Stimulated activated CD4-positive, alpha-beta T cell treated with anti-CD3 and anti-CD28 coated beads, Interleukin-4, amount 100 ng/mL, for 4 hours (primary cell): ENCODE measurements around the gene C19orf85.
A peak's percentile ranks its signal among the peaks of the same experiment; 100 is the strongest.
"Not testable (repeated sequence)": the region's sequence is repeated elsewhere in the genome, so short reads cannot be mapped to it uniquely, and the experiment has no call there.

Experiments used
- DNase-seq, 2 experiments: peaks; one replicate each; pipeline ENCODE4 v3.0.0-alpha.2; 2020

The C19orf85 gene

DNA sequence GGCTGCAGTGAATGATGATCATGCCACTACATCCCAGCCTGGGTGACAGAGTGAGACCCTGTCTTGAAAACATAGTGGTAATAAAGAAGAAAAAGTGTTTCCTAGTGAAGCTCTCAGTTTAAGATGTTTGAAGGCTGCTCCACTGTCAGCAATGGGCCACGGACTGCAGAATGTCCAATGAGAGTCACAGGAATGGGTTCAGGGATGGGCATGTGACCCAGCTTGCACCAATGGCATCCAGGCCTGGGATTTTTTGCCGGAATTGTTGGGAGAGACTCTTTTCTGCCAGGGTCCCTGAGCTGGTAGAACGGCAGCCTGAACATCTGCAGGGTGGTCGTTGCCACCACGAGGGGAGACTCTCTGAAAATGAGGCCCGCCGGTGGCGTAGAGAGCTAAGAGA, 27.7 kb downstream of the C19orf85 start:
- DNase-seq = no peak

DNA sequence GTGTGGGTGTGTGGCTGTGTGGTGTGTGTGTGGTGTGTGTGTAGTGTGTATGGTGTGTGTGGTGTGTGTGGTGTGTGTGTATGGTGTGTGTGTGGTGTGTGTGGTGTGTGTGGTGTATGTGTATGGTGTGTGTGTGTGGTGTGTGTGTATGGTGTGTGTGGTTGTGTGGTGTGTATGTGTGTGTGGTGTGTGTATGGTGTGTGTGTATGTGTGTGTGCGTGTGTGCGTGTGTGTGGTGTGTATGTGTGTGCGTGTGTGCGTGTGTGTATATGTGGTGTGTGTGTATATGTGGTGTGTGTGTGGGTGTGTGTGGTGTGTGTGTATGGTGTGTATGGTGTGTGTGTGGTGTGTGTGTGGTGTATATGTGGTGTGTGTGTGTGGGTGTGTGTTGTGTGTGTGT, 29.5 kb downstream of the C19orf85 start:
- DNase-seq = no peak

DNA sequence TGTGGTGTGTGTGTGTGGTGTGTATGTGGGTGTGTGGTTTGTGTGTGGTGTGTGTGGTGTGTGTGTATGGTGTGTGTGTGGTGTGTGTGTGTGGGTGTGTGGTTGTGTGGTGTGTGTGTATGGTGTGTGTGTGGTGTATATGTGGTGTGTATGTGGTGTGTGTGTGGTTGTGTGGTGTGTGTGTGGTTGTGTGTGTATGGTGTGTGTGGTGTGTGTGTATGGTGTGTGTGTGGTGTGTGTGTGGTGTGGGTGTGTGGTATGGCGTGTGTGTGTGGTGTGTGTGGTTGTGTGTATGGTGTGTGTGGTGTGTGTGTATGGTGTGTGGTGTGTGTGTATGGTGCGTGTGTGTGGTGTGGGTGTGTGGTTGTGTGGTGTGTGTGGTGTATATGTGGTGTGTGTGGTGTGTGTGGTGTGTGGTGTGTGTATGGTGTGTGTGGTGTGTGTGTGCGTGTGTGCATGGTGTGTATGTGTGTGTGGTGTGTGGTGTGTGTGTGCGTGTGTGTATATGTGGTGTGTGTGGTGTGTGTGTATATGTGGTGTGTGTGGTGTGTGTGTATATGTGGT, 30.1 kb downstream of the C19orf85 start:
- no peak for DNase-seq

DNA sequence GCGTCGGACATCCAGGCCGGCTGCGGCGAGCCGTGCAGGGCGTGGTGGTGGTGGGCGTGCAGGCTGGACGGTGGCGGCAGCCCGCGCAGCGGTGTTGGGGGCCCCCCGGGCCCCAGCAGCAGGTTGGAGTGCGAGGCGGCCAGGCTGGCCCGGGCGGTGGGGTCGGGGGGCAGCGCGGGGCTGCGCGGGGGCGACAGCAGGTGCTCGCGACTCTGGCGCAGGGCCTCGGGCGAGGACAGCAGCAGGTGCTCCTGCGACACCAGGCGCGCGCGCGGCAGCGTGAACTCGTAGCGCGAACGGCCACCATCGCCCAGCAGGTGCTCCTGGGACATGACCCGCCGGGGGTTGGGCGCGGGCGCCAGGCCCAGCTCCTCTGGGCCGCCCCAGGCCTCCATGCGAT, 31.3 kb downstream of the C19orf85 start:
- no peak for DNase-seq

DNA sequence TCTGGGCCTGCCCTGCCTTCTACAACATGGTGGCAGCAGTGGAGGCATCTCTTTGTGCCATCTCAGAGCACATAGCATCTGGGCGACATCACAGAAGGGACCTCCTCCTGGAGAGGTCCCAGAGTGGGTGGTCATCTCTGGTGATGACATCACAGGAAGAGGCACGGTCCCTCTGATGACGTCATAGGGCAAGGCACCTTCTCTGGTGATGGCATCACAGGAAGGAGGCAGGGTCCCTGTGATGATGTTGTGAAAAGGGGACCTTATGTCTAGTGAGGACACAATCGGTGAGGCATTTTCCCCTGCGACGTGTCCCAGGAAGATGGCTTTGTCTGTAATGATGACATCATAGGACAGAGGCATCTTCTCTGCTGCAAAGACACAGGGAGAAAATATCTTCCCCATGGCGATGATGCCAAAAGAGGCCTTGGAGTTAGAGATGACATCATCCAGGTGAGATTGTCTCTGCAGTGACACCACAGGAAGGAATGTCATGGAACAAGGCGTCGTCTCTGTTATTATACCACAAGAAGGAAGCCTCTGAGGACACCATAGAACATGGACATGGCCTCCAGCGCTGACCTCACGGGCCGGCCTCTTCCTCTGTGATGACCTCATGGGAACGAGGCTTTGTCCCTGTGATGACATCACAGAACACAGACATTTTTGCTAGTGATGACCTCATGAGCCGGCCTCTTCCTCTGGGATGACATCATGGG, 32.2 kb downstream of the C19orf85 start:
- no peak for DNase-seq

DNA sequence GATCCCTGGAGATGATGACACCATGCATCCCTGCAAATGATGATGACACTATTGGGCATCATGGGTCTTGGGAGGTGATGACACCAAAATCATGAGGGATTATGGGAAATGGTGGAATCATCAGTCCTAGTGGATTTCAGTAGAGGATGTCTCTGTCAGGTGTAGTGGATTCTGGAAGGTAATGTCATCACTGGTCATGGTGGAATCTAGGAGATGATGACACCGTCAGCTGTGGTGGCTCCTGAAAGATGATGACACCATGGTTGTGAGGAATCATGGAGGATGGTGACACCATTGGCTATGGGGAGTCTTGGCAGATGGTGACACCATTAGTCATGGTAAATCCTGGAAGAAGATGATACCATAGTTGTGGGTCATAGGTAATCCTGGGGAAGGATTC, 33.4 kb downstream of the C19orf85 start:
- no peak for DNase-seq

DNA sequence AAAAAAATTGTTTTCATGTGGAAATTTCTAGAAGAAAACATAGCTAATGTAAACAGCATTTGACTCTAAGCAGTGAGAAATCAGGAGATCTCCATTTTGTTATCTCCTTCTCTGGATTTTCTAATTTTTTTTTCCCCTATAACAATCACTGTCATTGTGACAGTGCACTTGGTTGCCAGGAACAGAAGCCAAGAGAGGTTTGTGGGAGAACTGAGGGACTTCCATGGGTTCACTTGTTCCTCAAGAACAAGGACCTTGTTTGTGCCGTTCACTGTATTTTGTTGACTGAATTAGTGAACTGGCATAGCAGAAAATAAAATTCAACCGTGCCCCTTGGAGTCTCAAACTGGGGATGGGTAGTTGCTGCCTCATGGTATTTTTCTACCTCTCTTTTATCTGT, 38.5 kb downstream of the C19orf85 start:
- DNase-seq = no peak

DNA sequence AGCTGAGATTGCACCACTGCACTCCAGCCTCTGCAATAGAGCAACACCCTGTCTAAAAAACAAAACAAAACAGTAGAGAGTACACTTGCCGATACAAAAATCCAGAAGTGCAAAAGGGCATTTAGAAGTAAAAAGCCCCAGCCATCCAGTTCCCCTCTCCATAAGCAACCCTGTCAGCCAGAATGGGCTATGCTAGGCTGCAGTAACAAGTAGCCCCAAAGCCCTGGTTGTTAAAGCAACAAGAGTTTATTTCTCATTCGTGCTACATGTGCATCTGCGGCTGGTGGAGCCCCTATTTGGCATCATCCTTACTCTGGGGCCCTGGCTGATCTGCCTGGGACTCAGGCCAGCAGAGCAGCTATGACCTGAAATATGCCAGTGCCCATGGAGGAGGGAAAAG, 40.0 kb downstream of the C19orf85 start:
- no peak for DNase-seq

DNA sequence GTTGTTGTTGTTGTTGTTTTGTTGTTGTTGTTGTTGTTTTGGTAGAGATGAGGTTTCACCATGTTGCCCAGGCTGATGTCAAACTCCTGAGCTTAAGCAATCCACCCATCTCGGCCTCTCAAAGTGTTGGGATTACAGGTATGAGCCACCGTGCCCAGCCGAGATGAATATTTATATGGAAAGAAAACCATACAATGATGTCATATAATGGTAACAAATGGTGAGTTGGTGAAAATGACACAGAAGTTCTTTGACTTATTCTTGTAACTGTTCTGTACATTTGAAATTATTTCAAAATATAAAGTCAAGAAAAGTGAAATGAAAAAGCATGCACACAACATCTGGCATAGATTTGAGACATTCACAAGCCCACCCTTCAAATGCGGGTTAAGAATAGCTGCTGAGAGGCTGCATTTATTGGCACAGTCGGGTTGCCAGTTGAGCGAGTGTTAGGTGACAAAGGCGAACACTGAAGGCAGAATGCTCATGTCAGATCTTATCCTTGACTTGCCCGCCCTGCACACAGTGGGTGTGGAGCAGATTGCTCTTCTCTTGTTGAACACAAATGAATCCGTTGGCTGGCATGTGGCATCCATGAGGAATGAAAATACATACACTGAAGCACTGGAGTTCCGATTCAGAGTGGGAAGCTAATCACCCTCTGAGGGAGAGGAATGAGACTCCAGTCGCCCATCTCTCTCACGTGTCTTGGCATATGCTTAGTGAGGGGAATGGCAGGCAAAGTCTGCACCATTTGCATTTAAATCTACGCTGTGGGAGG, 41.1 kb downstream of the C19orf85 start:
- DNase-seq = no peak

DNA sequence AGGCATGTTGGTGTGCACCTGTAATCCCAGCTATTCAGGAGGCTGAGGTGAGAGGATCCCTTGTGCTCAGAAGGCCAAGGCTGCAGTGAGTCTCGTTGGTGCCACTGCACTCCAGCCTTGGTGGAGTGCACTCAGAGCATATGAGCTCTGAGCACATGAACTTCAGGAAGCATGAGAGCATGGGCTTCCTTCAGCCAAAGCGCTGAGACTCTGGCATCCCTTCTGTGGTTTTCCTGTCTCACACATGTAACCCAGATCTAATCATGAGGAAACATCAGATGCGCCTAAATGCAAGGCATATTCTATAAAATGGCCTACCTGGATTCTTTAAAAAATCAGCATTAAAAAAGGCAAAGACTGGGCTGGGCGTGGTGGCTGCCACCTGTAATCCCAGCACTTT, 43.3 kb downstream of the C19orf85 start:
- DNase-seq = not testable (repeated sequence)

DNA sequence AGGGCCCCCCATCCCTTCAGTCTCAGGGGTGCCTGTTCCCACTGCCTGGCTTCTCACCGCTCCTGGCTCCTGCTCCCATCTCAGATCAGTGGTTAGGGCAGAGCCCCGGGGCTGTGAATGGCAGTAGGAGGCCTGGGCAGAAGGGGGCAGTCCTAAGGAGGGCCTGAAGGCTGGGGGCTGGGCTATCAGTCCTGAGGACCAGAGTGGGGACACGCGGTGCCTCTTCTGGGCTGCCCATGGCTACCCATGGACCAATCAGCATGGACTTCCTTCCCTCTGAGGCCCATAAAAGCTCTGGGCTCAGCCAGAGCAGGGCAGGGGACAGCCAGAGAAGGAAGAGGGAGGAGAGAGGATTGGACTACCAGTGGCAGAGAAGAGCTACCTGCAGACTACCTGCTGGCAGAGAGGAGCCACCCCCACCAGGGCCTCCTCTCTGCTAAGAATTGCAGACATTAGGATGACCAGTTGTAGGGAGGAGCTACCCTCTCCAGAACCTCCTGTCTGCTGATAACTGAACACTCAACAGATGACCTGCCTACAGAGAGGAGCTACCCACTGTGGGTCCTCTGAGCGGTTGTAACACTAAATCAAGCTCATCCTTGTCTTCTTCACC, 44.8 kb downstream of the C19orf85 start:
- DNase-seq = no peak

DNA sequence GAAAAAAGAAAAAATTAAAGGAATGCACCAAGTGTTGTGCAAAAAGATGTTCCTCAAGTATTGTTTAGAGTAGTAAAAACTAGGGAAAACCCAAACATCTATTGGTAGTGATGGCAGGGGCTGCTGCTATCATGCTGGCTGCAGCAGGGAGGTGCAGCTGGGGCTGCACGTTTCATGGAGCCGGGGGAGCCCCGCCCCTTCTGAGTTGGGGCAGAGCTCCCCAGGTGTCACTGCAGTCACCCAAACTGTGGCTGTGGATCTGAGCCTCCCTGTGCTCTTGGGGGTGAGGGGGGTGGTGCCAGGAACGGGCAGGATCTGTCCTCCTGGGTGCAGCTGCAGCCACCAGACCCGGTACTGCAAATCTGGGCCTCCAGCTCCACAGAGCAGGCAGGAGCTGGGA, 45.4 kb downstream of the C19orf85 start:
- DNase-seq = no peak

DNA sequence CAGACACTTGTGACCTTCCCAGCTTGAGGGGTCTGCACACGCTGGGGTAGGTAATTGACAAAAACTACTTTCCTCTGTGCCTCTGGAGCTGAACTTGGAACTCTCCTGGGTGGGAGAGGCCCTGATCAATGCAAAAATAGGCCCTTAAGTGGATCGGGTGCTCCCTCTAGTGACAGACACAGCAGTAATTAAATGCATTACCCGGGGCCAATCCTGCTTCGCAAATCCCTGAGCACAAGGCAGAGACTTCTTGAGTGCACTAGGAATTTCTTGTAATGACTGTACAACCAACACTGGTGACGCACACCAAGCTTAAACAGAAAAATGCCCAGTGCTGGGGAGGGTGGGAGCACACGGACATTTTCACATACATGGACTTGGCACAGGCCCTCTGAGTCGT, 46.4 kb downstream of the C19orf85 start:
- peak; percentile 26 to 46 for DNase-seq
